ENCODE data around the gene EMILIN2.

DNA sequence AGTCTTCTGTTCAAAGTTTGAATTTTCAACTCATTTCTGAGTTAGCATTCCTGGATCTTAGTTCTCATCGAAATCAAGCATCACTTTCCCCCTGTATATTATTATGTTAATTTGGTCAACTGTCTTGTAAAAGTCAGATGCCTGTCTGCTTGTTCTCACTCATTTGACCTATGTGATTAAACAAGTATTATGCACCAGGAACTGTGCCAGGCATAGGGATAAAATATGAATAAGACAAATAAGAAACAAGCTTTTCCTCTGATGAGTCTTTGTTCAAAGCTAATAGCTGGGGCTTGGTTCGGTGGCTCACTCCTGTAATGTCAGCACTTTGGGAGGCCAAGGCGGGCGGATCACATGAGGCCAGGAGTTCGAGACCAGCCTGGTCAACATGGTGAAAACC, 19.7 kb upstream of the EMILIN2 start:
- TF ChIP-seq GATA2 (IDR thresholded peaks at IDR 0.05; ENCODE audit: low read depth, low read length) (no peak), GATA3 (IDR thresholded peaks at IDR 0.05; ENCODE audit: low read depth, low read length) (no peak)
